Activated naive CD8-positive, alpha-beta T cell (primary cell): ENCODE results near the gene PPT1.

ENCODE experiments used
- H3K27ac Mint-ChIP-seq: one replicate; pipeline ENCODE4 v1.8.0; 2021; ENCODE audit warnings: mixed read lengths
- H3K27me3 Mint-ChIP-seq: one replicate; pipeline ENCODE4 v1.8.0; 2021; ENCODE audit warnings: mixed read lengths
- H3K36me3 Mint-ChIP-seq: one replicate; pipeline ENCODE4 v1.8.0; 2021; ENCODE audit warnings: mixed read lengths
- H3K4me1 Mint-ChIP-seq: one replicate; pipeline ENCODE4 v1.8.0; 2021; ENCODE audit warnings: low read depth, mixed read lengths
- H3K4me3 Mint-ChIP-seq: one replicate; pipeline ENCODE4 v1.8.0; 2021; ENCODE audit warnings: mild to moderate bottlenecking, mixed read lengths
- H3K9me3 Mint-ChIP-seq: one replicate; pipeline ENCODE4 v1.8.0; 2021; ENCODE audit warnings: low read depth, mixed read lengths

Gene PPT1

GRCh38 chr1:40075266-40075665 lies 21.8 kb downstream of the PPT1 start:
- no peaks in the 10 kb centered on the region for H3K27me3 Mint-ChIP-seq

GRCh38 chr1:40073062-40073461 lies 24.0 kb downstream of the PPT1 start:
- Mint-ChIP-seq H3K4me3 (no peak overlapping the region), H3K27ac (peak overlapping the region; percentile 61), H3K27me3 (no peaks in the 10 kb centered on the region), H3K4me1 (peaks cover 16% of the 10 kb centered on the region), H3K9me3 (no peaks in the 10 kb centered on the region), H3K36me3 (peaks cover 5% of the 10 kb centered on the region)

More at GRCh38 chr1:40075266-40075665, 21.8 kb downstream of the PPT1 start:
- Mint-ChIP-seq H3K9me3 (no peaks in the 10 kb centered on the region), H3K4me1 (peaks cover 22% of the 10 kb centered on the region), H3K27ac (peak overlapping the region; percentile 22), H3K36me3 (peaks cover 5% of the 10 kb centered on the region), H3K4me3 (no peak overlapping the region)

DNA sequence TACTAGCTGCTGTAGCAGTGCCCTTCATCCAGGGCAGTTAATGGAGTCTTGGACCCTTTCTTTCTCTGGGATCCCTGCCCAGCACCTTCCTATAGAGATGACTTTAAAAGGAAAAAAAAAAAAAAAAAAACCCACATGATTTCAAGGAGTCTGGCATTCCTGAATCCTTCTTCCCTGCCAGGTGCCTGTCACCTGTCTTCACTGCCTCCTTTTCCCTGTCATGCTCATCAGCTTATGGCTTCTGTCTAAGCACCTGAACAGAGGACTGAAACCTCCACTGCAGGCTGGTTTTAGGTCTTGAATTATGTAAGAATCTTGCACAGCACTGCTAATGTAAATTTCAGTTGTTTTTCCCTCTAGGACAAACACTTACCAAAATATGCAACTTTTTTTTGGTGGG lies 24.9 kb downstream of the PPT1 start:
- peaks cover 10% of the 10 kb centered on the region for H3K36me3 Mint-ChIP-seq
- peak overlapping the region; percentile 61 for H3K27ac Mint-ChIP-seq
- no peak overlapping the region for H3K4me3 Mint-ChIP-seq
- peaks cover 21% of the 10 kb centered on the region for H3K4me1 Mint-ChIP-seq
- H3K9me3 Mint-ChIP-seq: no peaks in the 10 kb centered on the region
- H3K27me3 Mint-ChIP-seq: no peaks in the 10 kb centered on the region

GRCh38 chr1:40067851-40068250 lies 29.2 kb downstream of the PPT1 start:
- Mint-ChIP-seq H3K4me3 (no peak overlapping the region), H3K36me3 (peaks cover 34% of the 10 kb centered on the region), H3K9me3 (no peaks in the 10 kb centered on the region), H3K27ac (peak overlapping the region; percentile 71), H3K4me1 (peaks cover 44% of the 10 kb centered on the region), H3K27me3 (no peaks in the 10 kb centered on the region)

DNA sequence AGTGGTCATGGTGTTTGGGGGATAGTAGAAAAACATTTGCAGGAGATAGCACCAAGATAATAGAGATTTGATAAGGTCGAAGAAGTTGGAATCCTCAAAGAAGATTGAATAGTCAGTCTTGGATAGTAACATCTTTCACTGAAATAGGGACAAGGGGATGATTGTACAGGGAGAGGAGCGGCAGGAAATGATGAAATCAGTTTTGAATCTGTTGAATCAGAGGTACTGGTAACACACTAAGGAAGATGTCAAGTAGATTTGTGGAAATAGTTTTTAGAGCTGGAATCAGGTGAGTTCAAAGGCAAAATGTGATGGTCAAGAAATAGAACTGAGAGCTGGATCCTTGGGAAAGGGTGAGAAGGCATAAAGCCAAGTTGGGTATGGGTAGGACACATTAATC lies 30.0 kb downstream of the PPT1 start:
- H3K36me3 Mint-ChIP-seq: peaks cover 36% of the 10 kb centered on the region
- H3K4me3 Mint-ChIP-seq: peak overlapping the region; percentile 25
- no peaks in the 10 kb centered on the region for H3K9me3 Mint-ChIP-seq
- no peaks in the 10 kb centered on the region for H3K27me3 Mint-ChIP-seq
- H3K4me1 Mint-ChIP-seq: peaks cover 48% of the 10 kb centered on the region
- peak overlapping the region; percentile 95 for H3K27ac Mint-ChIP-seq

DNA sequence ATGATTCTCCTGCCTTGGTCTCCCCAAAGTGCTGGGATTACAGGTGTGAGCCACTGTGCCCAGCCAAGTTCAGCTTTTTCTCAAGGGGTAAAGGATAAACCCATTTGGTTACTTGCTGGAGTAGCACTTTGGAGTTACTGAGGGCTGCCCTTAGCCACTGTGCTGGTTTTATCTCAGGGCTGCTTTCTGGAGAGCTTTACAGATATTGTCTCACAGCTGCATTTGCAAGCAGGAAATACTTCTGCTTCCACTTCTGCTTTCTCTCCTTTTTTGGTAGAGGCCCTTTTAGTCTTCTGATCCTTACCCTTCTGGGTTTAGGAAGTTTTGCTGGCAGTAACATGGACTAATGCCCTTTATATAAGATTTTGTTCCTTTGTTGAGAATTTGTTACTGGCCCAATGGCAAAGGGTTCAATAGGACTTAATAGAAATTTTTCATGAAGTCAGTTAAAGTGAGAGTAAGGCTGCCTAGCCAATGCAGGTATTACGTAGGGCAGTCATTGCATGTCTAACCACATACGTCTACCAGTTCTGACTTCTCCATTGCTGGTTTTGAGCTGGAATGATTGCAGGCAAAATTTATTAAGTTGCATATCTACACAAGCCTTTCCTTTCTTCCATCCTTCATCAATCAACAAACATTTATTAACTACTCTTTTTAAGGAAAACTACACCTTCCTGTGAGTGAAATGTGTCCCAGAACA lies 32.1 kb downstream of the PPT1 start:
- peaks cover 68% of the 10 kb centered on the region for H3K4me1 Mint-ChIP-seq
- H3K27ac Mint-ChIP-seq: peak overlapping the region; percentile 86
- H3K36me3 Mint-ChIP-seq: peaks cover 40% of the 10 kb centered on the region
- H3K9me3 Mint-ChIP-seq: no peaks in the 10 kb centered on the region
- peak overlapping the region; percentile 39 for H3K4me3 Mint-ChIP-seq
- no peaks in the 10 kb centered on the region for H3K27me3 Mint-ChIP-seq

- no peaks in the 10 kb centered on the region for H3K9me3 Mint-ChIP-seq
- H3K27me3 Mint-ChIP-seq: no peaks in the 10 kb centered on the region
- H3K36me3 Mint-ChIP-seq: peaks cover 33% of the 10 kb centered on the region
- peaks cover 93% of the 10 kb centered on the region for H3K4me1 Mint-ChIP-seq
- peak overlapping the region; percentile 81 for H3K4me3 Mint-ChIP-seq
- H3K27ac Mint-ChIP-seq: peak overlapping the region; percentile 94
Measured at GRCh38 chr1:40059960-40060750, 36.9 kb downstream of the PPT1 start.

- Mint-ChIP-seq H3K4me3 (peak overlapping the region; percentile 81), H3K36me3 (peaks cover 32% of the 10 kb centered on the region), H3K4me1 (peaks cover 93% of the 10 kb centered on the region), H3K27me3 (no peaks in the 10 kb centered on the region), H3K27ac (peak overlapping the region; percentile 94), H3K9me3 (no peaks in the 10 kb centered on the region)
Measured at GRCh38 chr1:40059338-40059959, 37.6 kb downstream of the PPT1 start.

DNA sequence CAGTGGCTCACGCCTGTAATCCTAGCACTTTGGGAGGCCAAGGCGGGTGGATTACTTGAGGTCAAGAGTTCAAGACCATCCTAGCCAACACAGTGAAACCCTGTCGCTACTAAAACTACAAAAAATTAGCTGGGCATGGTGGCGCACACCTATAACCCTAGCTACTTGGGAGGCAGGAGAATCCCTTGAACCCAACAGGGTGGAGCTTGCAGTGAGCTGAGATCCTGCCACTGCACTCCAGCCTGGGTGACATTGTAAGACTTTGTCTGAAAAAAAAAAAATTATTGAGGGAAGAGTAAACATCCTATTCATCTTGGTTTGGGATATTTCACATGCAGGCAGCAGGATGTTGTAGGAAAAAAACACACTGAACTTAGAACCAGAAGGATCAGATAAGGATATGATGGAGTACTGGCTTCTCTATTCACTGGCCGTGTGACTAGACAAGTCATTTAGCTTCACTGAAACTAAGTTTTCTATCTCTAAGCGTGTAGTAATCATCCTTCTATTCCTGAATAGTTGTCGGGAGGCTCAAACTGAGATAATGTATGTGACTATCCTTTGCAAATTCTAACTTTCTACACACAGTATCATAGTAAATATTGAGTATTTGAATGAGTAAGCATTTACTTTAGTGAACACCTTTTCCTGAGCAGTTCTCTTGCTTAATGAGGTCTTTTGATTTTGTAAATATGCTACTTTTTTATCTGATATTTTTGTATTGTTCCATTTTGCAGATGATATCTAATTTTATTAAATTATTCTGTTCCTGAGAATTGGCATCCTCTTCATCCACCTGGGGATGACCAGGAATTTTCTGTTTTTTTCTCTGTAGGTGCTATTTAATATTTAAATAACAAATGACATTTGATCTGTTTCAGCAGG lies 38.4 kb downstream of the PPT1 start:
- Mint-ChIP-seq H3K9me3 (no peaks in the 10 kb centered on the region), H3K36me3 (peaks cover 25% of the 10 kb centered on the region), H3K27me3 (no peaks in the 10 kb centered on the region), H3K4me3 (peak overlapping the region; percentile 81), H3K4me1 (peaks cover 92% of the 10 kb centered on the region), H3K27ac (peak overlapping the region; percentile 94)

GRCh38 chr1:40058097-40058452 lies 39.0 kb downstream of the PPT1 start:
- Mint-ChIP-seq H3K9me3 (no peaks in the 10 kb centered on the region), H3K4me1 (peaks cover 92% of the 10 kb centered on the region), H3K27me3 (no peaks in the 10 kb centered on the region), H3K4me3 (peak overlapping the region; percentile 8), H3K27ac (peak overlapping the region; percentile 94), H3K36me3 (peaks cover 22% of the 10 kb centered on the region)

DNA sequence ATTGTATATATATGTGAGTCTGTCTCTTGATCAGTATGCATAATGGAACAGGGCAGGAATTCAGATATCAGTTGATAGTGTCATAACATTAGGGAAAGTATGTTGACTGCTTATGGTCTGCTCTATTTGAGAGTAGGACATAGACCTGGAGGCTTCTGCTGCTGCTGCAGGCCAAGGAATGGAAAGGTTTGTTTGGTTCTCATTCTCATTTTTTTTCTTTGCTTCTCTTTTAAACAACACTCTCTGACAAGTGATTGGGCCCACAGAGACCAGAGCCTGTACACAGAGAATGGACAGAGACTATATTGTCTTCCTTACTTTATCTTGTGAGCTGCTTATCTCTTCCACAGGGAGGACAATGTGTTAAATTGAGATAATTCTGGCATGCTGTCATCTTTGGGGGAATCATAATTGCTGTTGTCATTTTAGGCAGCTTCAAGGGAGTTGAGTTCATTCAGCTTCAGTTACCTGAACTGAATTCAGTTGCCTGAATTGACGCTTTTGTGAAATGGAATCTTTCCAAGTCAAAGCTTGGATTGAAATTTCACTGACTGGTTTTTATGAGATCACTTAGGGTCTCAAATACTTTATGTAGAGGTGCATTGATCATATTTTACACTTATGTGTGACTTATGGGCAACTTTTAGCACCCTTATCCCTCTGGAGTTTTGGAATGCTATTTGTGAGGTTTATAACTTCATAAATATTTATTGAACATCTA lies 39.6 kb downstream of the PPT1 start:
- H3K9me3 Mint-ChIP-seq: no peaks in the 10 kb centered on the region
- H3K27me3 Mint-ChIP-seq: no peaks in the 10 kb centered on the region
- H3K4me3 Mint-ChIP-seq: peak overlapping the region; percentile 8
- peaks cover 94% of the 10 kb centered on the region for H3K4me1 Mint-ChIP-seq
- H3K36me3 Mint-ChIP-seq: peaks cover 22% of the 10 kb centered on the region
- H3K27ac Mint-ChIP-seq: peak overlapping the region; percentile 94

- Mint-ChIP-seq H3K9me3 (no peaks in the 10 kb centered on the region), H3K4me3 (peak overlapping the region; percentile 8), H3K4me1 (peaks cover 94% of the 10 kb centered on the region), H3K27me3 (no peaks in the 10 kb centered on the region), H3K36me3 (peaks cover 21% of the 10 kb centered on the region), H3K27ac (peak overlapping the region; percentile 94)
Measured at GRCh38 chr1:40056519-40057309, 40.3 kb downstream of the PPT1 start.

- Mint-ChIP-seq H3K36me3 (peaks cover 22% of the 10 kb centered on the region), H3K9me3 (no peaks in the 10 kb centered on the region), H3K4me3 (no peak overlapping the region), H3K27me3 (no peaks in the 10 kb centered on the region), H3K27ac (peak overlapping the region; percentile 68), H3K4me1 (peaks cover 88% of the 10 kb centered on the region)
Measured at GRCh38 chr1:40053138-40053887, 43.7 kb downstream of the PPT1 start.
